ENCODE measurements around the gene GPR146. TPM values are rescaled to one million over a fixed set of nuclear protein-coding genes. Genes with fewer than 3 reads are reported as not detected.
A peak's percentile ranks its signal among the peaks of the same experiment; 100 is the strongest.

Gene GPR146
- polyA plus RNA-seq, 3 donors = 0.48 to 0.92 (median 0.48) TPM

GRCh38 chr7:1087952-1088920, 43.9 kb downstream of the GPR146 start, which contains the start of gene GPER1:
Gene GPER1 (plus strand): TSS chr7:1088113. CDS start chr7:1091729, 3,616 bp downstream.
- Histone ChIP-seq H3K4me1 (ENCODE audit: control insufficient read depth in 1 of 2, insufficient read depth in 2 of 2, low read length in 2 of 2) (peaks cover 57 to 64% of the 10 kb centered on the region in 2 donors), H4K20me1 (ENCODE audit: insufficient read depth, low read length) (no peaks in the 10 kb centered on the region), H2AFZ (ENCODE audit: insufficient read depth, low read depth, low read length, poor library complexity, severe bottlenecking) (peak within 1 kb of the TSS; percentile 86), H3K27me3 (ENCODE audit: control insufficient read depth in 2 of 2, insufficient read depth in 2 of 2, low read length in 2 of 2) (no peaks in the 10 kb centered on the region), H3K9me3 (replicated peaks in 1 of 2; ENCODE audit: control insufficient read depth in 1 of 2, insufficient read depth in 1 of 2, low read length in 2 of 2) (no peaks in the 10 kb centered on the region), H3K4me2 (replicated peaks; ENCODE audit: extremely low read depth, low read length, poor library complexity, severe bottlenecking) (peak within 1 kb of the TSS; percentile 87), H3K9ac (ENCODE audit: insufficient read depth, low read length, poor library complexity, severe bottlenecking) (peak within 1 kb of the TSS; percentile 62), H3K79me2 (ENCODE audit: insufficient read depth, low read length) (no peaks in the 10 kb centered on the region), H3K27ac (ENCODE audit: low read depth in 1 of 2, low read length in 2 of 2) (peak within 1 kb of the TSS in 1 of 2 donors; percentile 41), H3K4me3 (replicated peaks in 1 of 3; ENCODE audit: low read depth in 2 of 3, low read length in 3 of 3) (peak within 1 kb of the TSS; percentile 31 to 80 (median 36)), H3K36me3 (replicated peaks in 1 of 2; ENCODE audit: control insufficient read depth in 1 of 2, insufficient read depth in 2 of 2, low read length in 2 of 2) (peaks cover 0 to 3% of the 10 kb centered on the region in 2 donors)
- H3K27me3 Mint-ChIP-seq (ENCODE audit: low read depth in 3 of 3) = peaks cover 2 to 9% (median 6%) of the 10 kb centered on the region in 3 donors
- intact Hi-C loops (cut with micrococcal nuclease) = loop anchor here (2.0 to 5.0 kb wide), 4 partner anchors 44 to 94 kb away; no protein-coding TSS in a partner anchor
- peak within 1 kb of the TSS; percentile 81 to 93 for H3K4me3 Mint-ChIP-seq
- peak within 1 kb of the TSS in 2 of 7 donors; percentile 25 to 80 for H3K27ac Mint-ChIP-seq
- WGBS (ENCODE audit: insufficient coverage) = 68% methylated on average over 21 of the region's 28 CpGs
- TF ChIP-seq CTCF (IDR thresholded peaks at IDR 0.05) = no peak
- H3K4me1 Mint-ChIP-seq = peaks cover 55% of the 10 kb centered on the region
- DNase-seq = no peak
- peaks cover 4 to 6% of the 10 kb centered on the region in 2 donors for H3K36me3 Mint-ChIP-seq
- H3K9me3 Mint-ChIP-seq = no peaks in the 10 kb centered on the region

- H3K27ac Mint-ChIP-seq = peak overlapping the region in 5 of 7 donors; percentile 19 to 68 (median 50)
- 87% methylated on average over 17 of the region's 21 CpGs for WGBS (ENCODE audit: insufficient coverage)
- peaks cover 2 to 5% (median 4%) of the 10 kb centered on the region in 3 donors for H3K27me3 Mint-ChIP-seq (ENCODE audit: low read depth in 3 of 3)
- intact Hi-C loops (cut with micrococcal nuclease) = no loop called here
- H3K4me1 Mint-ChIP-seq = peaks cover 55% of the 10 kb centered on the region
- H3K4me2 ChIP-seq (replicated peaks; ENCODE audit: extremely low read depth, low read length, poor library complexity, severe bottlenecking) = peak overlapping the region; percentile 72
- no peaks in the 10 kb centered on the region for H3K9me3 ChIP-seq (replicated peaks in 1 of 2; ENCODE audit: control insufficient read depth in 1 of 2, insufficient read depth in 1 of 2, low read length in 2 of 2)
- no peak for DNase-seq
- peak overlapping the region; percentile 50 for H3K9ac ChIP-seq (ENCODE audit: insufficient read depth, low read length, poor library complexity, severe bottlenecking)
- H3K4me3 Mint-ChIP-seq = no peak overlapping the region
- H3K4me1 ChIP-seq (ENCODE audit: control insufficient read depth in 1 of 2, insufficient read depth in 2 of 2, low read length in 2 of 2) = peaks cover 57 to 64% of the 10 kb centered on the region in 2 donors
- no peaks in the 10 kb centered on the region for H3K9me3 Mint-ChIP-seq
- peak overlapping the region; percentile 54 to 75 for H3K27ac ChIP-seq (ENCODE audit: low read depth in 1 of 2, low read length in 2 of 2)
- H3K4me3 ChIP-seq (replicated peaks in 1 of 3; ENCODE audit: low read depth in 2 of 3, low read length in 3 of 3) = peak overlapping the region in 1 of 3 experiments; percentile 62
- H2AFZ ChIP-seq (ENCODE audit: insufficient read depth, low read depth, low read length, poor library complexity, severe bottlenecking) = peak overlapping the region; percentile 69
- no peaks in the 10 kb centered on the region for H3K27me3 ChIP-seq (ENCODE audit: control insufficient read depth in 2 of 2, insufficient read depth in 2 of 2, low read length in 2 of 2)
- TF ChIP-seq CTCF (IDR thresholded peaks at IDR 0.05) = no peak
- no peaks in the 10 kb centered on the region for H3K79me2 ChIP-seq (ENCODE audit: insufficient read depth, low read length)
- peaks cover 0 to 3% of the 10 kb centered on the region in 2 donors for H3K36me3 ChIP-seq (replicated peaks in 1 of 2; ENCODE audit: control insufficient read depth in 1 of 2, insufficient read depth in 2 of 2, low read length in 2 of 2)
- H4K20me1 ChIP-seq (ENCODE audit: insufficient read depth, low read length) = no peaks in the 10 kb centered on the region
- H3K36me3 Mint-ChIP-seq = peaks cover 4 to 9% of the 10 kb centered on the region in 2 donors
Measured at GRCh38 chr7:1090236-1090635, 45.9 kb downstream of the GPR146 start.

Measured in CD14-positive monocyte (primary cell).